Measurements from ENCODE around the gene AMIGO1.
A peak's percentile ranks its signal among the peaks of the same experiment; 100 is the strongest.

Gene AMIGO1

DNA sequence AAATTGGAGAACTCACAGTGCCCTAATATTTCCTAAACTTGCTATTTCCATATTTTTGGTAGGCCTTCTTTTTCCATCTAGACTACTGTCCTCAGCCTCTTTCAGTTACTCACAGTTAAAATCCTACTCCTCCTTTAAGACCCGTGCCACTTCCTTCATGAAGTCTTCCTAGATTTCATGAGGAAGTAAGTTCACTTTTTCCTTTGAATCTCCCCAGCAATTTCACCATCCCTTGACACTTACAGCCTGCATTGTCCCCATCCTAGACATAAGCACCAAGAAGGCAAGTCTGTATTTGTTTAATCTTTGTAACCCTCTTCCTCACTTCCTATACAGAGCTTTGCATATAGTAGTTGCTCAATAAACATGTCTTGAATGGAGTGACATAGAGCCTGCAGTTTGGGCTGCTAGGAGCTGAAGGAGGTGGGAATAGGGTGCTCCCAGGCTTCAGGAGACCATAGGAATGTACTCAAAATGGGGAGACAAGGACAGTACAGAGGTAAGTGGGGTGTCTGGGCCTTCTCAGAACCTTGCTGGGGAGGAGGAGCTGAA lies 24.9 kb upstream of the AMIGO1 start:
- Histone ChIP-seq H3K27me3 (ENCODE audit: low read length) (no peaks in the 10 kb centered on the region), H3K27ac (ENCODE audit: low read depth, low read length) (no peak overlapping the region), H4K20me1 (ENCODE audit: low read depth, low read length) (no peaks in the 10 kb centered on the region), H3K4me3 (ENCODE audit: insufficient read depth, low read length, poor library complexity, severe bottlenecking) (no peak overlapping the region), H2AFZ (ENCODE audit: low read depth, low read length, severe bottlenecking) (no peak overlapping the region), H3K9me2 (replicated peaks; ENCODE audit: insufficient read depth, low read length) (no peaks in the 10 kb centered on the region), H3K79me2 (ENCODE audit: insufficient read depth, low read length) (no peaks in the 10 kb centered on the region), H3K9ac (ENCODE audit: low read length) (no peak overlapping the region), H3F3A (ENCODE audit: insufficient read depth) (no peaks in the 10 kb centered on the region), H3K9me3 (ENCODE audit: insufficient read depth, low read length) (no peaks in the 10 kb centered on the region), H3K4me2 (ENCODE audit: low read depth, low read length, poor library complexity, severe bottlenecking) (no peak overlapping the region), H3K36me3 (ENCODE audit: low read length) (no peaks in the 10 kb centered on the region)
- TF ChIP-seq, protein P1, sequence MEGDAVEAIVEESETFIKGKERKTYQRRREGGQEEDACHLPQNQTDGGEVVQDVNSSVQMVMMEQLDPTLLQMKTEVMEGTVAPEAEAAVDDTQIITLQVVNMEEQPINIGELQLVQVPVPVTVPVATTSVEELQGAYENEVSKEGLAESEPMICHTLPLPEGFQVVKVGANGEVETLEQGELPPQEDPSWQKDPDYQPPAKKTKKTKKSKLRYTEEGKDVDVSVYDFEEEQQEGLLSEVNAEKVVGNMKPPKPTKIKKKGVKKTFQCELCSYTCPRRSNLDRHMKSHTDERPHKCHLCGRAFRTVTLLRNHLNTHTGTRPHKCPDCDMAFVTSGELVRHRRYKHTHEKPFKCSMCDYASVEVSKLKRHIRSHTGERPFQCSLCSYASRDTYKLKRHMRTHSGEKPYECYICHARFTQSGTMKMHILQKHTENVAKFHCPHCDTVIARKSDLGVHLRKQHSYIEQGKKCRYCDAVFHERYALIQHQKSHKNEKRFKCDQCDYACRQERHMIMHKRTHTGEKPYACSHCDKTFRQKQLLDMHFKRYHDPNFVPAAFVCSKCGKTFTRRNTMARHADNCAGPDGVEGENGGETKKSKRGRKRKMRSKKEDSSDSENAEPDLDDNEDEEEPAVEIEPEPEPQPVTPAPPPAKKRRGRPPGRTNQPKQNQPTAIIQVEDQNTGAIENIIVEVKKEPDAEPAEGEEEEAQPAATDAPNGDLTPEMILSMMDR (IDR thresholded peaks at IDR 0.05; ENCODE audit: insufficient read depth, low read length, poor library complexity, severe bottlenecking), result no peak
- TF ChIP-seq EZH2phosphoT487 (conservative IDR thresholded peaks at IDR 0.05; ENCODE audit: low read length), result no peak

DNA sequence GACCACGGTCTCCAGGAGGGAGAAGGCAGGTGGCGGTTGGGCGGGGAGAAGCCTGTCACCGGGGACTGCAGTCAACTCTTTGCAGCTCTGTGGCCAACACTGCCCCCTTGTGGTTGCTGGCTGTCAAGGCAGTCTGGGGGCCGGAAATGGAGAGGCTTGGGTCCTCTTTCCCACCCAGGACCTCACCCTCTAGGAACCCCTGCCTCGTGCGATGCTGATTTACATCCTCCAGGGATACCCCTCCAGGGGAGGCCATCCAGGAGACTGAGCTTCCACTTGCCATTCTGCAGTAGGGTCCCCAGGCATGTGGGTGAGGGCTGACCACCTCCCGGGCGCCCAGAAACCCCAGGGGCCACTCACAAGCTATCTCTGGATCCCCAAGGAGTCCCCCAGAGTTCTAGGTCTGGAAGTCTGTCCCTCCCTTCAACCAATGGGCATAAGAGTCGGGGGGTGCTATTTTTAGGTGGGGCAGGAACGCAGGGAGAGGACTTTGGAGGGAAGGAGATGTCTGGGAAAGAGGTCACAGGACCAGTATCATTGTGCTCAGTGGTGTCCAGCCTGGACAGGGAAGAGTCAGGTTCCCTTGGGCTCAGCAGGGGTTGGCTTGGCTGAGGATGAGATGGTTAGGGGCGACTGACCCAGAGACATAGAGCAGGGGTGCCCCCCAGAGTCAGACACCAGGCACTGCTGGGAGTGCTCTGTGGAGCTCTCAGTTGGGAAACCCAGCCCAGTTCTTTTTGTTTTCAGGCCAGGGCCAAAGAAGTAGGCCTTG lies 23.0 kb upstream of the AMIGO1 start:
- Histone ChIP-seq H2AFZ (ENCODE audit: low read depth, low read length, severe bottlenecking) (peak overlapping the region; percentile 100), H3K4me2 (ENCODE audit: low read depth, low read length, poor library complexity, severe bottlenecking) (peak overlapping the region; percentile 49), H3K27ac (ENCODE audit: low read depth, low read length) (0 out of 2 replicates have a peak overlapping the region, but pooled peaks have one; percentile 17), H3K9me2 (replicated peaks; ENCODE audit: insufficient read depth, low read length) (no peaks in the 10 kb centered on the region), H3K4me3 (ENCODE audit: insufficient read depth, low read length, poor library complexity, severe bottlenecking) (no peak overlapping the region), H3K36me3 (ENCODE audit: low read length) (no peaks in the 10 kb centered on the region), H3K27me3 (ENCODE audit: low read length) (no peaks in the 10 kb centered on the region), H3K9me3 (ENCODE audit: insufficient read depth, low read length) (no peaks in the 10 kb centered on the region), H3K79me2 (ENCODE audit: insufficient read depth, low read length) (no peaks in the 10 kb centered on the region), H3F3A (ENCODE audit: insufficient read depth) (no peaks in the 10 kb centered on the region), H3K9ac (ENCODE audit: low read length) (peak overlapping the region; percentile 32; the same call in 1 of the 2 replicates), H4K20me1 (ENCODE audit: low read depth, low read length) (no peaks in the 10 kb centered on the region)
- no peak for TF ChIP-seq EZH2phosphoT487 (conservative IDR thresholded peaks at IDR 0.05; ENCODE audit: low read length)
- TF ChIP-seq, protein P1 (IDR thresholded peaks at IDR 0.05; ENCODE audit: insufficient read depth, low read length, poor library complexity, severe bottlenecking), result peak; percentile 66

DNA sequence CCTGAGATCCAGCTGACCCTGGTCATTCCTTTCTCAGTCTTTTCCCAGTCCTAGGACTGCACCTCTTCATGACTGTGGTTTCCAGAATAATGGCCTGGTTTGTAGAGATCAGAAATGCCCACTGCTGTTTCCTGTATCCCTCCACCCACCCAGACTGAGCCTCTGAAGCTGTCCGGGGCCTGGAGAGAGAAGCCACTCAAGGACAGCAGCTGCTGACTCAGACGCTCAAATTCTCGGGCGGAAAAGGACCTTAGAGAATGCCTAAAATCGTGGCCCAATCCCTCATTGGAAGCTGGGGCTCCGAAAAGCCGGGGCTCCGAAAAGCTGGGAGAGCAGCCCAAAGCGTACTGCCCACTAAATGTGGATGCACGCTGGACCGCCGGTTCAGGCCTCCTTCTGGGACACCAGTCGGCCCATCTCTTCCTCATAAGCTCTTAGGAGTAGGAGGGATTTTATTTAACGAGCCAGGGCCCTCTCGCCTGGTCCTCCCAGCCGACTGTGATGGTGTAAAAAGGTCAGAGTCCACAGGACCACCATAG lies 22.4 kb upstream of the AMIGO1 start:
- no peaks in the 10 kb centered on the region for H3F3A ChIP-seq (ENCODE audit: insufficient read depth)
- no peaks in the 10 kb centered on the region for H3K36me3 ChIP-seq (ENCODE audit: low read length)
- no peak overlapping the region for H3K27ac ChIP-seq (ENCODE audit: low read depth, low read length)
- H3K27me3 ChIP-seq (ENCODE audit: low read length), result no peaks in the 10 kb centered on the region
- H3K9me2 ChIP-seq (replicated peaks; ENCODE audit: insufficient read depth, low read length), result no peaks in the 10 kb centered on the region
- H3K9me3 ChIP-seq (ENCODE audit: insufficient read depth, low read length), result no peaks in the 10 kb centered on the region
- TF ChIP-seq EZH2phosphoT487 (conservative IDR thresholded peaks at IDR 0.05; ENCODE audit: low read length), result no peak
- TF ChIP-seq, protein P1 (IDR thresholded peaks at IDR 0.05; ENCODE audit: insufficient read depth, low read length, poor library complexity, severe bottlenecking), result no peak
- H2AFZ ChIP-seq (ENCODE audit: low read depth, low read length, severe bottlenecking), result peak overlapping the region; percentile 36
- no peaks in the 10 kb centered on the region for H4K20me1 ChIP-seq (ENCODE audit: low read depth, low read length)
- H3K79me2 ChIP-seq (ENCODE audit: insufficient read depth, low read length), result no peaks in the 10 kb centered on the region
- no peak overlapping the region for H3K4me2 ChIP-seq (ENCODE audit: low read depth, low read length, poor library complexity, severe bottlenecking)
- no peak overlapping the region for H3K9ac ChIP-seq (ENCODE audit: low read length)
- no peak overlapping the region for H3K4me3 ChIP-seq (ENCODE audit: insufficient read depth, low read length, poor library complexity, severe bottlenecking)
